ENCODE measurements around the gene CCK.

CCK gene

DNA sequence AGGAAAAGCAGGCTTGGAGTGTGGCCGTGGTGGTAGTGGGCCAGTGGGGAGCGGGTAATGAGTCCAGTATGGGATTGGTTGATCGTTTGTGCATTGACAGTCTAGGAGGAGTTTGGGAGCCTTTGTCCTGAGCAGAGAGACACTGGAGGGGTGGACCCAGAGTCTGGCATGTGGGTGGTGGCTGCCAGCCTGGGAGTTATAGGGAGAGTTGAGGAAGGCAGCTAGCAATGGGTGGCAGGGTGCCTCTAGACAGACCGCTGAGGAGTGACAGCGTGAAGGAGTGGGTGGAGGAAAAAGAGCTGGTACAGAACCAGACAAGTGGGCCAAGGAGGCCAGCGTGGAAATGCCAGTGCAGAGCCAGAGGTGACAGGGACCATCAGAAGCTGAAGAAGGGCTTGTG lies 1.9 kb upstream of the CCK start:
- no peak for DNase-seq

DNA sequence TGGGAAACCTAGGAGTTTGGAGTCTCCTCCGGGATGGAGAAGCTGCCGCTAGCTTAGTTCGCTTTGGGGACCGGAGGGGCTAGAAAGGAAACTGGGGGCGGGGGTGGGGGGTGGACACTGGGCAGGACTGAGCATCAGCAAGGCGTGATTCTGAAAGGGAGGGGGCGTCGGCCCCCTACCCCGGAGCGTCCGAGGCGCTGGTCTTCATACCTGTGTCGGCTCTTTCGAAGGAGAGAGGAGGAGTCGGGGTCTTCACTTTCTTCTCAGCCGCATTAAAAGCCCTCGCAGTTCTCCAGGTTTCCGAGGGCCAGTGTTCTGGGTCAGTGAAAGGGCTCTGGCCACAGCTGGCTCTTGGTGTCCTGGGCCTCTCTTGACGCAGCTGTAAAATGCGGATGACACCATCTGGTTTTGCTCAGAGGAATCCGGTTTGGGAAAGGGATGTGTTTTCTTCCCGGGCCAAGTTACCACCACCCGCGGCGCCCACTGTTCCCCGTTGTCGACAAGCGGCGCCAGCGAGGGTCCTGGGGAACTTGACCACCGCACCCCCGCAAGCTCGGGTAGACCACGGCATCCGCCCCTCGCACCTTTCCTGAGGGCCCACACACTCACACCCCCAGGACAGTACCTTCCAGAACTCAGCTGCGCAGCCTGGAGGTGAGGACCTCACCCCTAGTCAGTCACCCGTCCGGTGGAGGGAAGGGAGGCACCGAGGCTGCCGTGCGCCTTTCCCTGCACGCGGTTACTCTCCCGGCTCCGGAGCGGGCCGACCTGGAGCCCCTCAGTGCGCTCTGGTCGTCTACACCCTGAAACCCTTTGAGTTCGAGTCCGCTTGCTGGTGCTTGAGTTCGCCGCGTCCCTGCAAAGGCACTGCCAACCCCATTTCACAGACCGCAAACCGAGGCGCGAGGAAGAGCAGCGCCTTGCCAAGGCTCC lies 660 bp downstream of the CCK start:
- DNase-seq, result no peak

DNA sequence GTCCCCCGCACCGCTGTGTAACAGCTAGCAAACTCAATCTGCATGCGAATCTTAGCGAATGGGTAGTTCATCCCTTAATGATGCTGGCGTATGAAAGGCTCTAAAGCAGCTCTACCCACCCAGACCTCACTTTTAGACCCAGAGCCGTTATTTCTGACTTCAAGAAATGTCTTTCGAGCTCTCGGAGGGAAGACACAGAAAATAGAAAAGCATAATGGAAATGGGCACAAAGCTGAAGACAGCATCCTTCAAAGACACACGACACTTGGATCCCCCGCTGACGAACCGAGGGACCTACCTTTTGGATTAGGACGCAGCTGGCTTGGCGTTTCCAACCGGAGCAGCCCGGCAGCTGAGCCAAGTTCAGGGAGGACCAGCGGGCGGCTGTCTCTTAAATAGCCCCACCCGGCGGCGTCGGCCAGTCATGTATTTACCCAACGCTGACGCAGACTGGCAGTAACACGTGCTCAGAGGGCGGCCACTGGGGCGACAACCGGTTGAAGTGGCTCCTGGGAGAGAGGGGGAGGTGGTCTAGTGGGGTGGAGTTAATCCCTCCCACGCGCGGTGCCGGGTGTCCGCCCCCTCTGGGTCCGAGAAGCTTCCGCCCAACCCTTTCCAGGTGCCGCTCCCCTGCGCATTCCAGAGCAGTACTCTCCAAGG lies 1.5 kb downstream of the CCK start:
- DNase-seq, result peak; percentile 50

DNA sequence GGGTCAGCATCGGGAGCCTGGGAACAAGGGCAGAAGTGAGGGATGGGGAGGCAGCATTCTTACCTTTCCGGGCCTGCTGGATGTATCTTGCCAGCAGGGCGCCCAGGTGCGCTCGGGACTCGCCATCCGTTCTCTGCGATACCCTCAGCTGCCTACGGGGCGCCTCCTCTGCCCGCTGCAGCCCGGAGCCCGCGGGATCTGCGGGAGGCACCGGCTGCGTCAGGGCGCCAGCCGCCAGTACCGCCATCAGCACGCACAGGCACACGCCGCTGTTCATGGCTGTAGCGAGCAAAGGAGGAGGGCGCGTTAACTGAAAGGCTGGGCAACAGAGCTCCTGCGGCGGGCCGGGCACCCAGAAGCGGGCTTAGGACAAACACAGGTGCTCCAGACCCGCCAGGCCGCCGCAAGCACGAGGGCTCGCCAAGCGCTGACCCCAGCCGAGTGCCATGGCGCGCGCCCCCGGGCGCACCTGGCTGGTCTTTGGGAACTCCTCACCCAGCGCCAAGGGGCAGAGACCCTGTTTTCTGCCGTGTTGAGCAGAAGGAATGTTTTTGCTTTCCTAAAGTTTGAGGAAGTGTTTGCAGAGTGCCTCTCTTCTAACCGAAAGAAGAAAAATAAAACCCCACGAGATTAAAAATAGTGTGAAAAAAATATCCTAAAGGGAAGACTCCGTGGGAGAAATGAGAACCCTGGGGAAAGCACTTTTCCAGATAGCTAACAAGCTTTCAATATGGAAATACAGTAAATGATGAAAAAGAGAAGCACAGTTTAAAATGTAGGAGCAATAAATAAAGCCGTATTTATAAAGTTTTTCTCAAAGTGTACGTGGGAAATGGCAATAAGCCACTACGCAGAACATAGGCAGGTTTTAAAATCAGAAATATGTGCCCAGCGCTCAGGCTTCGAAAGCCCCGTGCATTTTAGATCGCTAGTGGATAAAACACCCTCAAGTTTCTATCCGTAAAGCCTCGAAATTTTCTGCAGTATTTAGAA lies 2.3 kb downstream of the CCK start:
- no peak for DNase-seq

GRCh38 chr3:42262525-42262924 lies 3.5 kb downstream of the CCK start:
- no peak for DNase-seq

DNA sequence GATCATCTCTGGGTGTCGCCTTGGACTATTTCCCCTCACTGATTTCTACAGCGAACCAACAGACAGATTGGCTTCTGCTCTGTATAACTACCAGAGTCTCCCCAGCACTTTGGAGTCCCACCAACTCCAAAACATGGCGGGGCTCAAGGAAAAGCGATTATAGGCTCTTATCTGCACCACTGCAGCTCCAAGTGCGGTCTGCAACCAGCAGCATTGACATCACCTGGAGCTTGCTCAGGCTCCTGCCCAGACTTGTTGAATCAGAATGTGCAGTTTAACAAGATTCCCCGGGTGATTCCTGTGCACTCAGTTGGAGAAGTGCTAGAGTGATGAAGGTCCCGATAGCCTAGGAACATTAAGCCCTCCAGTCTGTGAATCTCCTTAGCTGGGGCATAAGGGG lies 9.0 kb downstream of the CCK start:
- DNase-seq, result no peak

GRCh38 chr3:42256135-42256819 lies 9.7 kb downstream of the CCK start:
- no peak for DNase-seq

DNA sequence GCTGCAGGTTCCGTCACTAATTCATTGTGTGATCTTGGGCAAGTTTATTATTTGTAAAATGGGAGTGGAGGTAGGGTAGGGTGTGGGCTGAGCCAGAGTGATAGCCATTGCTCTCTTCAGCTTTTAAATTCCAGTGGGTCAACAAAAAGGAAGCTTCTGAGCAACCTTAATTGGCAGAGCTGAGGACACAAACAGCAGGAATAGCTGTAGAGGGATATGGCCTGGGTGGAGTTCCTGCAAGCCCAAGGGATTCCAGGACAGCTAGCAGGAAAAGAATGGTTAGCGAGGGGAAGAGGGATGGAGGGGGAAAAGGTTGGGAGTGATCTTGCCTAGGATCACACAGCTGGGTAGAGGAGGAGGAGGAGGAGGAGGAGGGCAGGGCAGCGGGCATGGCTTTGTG lies 11.4 kb downstream of the CCK start:
- no peak for DNase-seq

- no peak for DNase-seq
Observed at GRCh38 chr3:42250761-42251160, 15.2 kb downstream of the CCK start.

DNA sequence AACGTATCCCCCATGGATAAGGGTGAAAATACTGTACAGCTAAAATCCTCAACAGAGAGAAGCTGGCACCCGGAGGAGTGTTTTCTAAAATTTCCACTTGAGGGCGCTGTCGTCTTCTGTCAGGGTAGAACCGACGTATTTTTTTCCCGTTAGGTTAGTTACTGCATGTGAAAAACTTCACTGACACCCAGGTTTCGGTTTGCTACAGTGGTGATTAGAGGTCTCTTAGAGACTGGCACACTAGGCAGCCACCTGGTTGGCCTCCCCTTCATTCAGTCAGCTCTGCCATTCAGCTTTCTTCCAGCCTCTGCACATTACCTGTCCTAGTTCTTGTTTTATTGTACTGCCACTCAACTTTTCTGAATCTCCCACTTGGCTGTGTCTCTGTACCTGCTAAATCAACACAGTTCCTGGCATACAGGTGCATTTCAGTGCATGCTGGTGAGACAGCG lies 18.4 kb downstream of the CCK start:
- DNase-seq, result peak; percentile 72

GRCh38 chr3:42246091-42246490 lies 19.9 kb downstream of the CCK start:
- DNase-seq, result no peak

DNA sequence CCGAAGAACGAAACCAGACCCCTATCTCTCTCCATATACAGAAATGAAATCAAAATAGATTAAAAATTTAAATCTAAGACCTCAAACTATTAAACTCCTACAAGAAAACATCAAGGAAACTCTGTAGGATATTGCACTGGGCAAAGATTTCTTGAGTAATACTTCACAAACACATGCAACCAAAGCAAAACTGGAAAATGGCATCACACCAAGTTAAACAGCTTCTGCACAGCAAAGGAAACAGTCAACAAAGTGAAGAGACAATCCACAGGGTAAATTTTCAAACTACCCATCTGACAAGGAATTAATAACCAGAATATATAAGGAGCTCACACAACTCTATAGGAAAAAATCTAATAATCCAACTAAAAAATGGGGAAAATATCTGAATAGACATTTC lies 29.4 kb downstream of the CCK start:
- no peak for DNase-seq

DNA sequence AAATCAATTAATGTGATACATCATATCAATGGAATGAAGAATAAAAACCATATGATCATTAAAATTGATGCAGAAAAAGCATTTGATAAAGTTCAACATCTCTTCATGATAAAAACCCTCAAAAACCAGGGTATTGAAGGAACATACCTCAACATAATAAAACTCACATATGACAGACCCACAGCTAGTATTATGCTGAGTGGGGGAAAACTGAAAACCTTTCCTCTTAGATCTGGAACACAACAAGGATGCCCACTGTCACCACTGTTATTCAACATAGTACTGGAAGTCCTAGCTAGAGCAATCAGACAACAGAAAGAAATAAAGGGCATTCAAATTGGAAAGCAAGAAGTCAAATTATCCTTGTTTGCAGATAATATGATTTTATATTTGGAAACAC lies 30.5 kb downstream of the CCK start:
- DNase-seq, result no peak

- no peak for DNase-seq
Observed at GRCh38 chr3:42230860-42231259, 35.1 kb downstream of the CCK start.

DNA sequence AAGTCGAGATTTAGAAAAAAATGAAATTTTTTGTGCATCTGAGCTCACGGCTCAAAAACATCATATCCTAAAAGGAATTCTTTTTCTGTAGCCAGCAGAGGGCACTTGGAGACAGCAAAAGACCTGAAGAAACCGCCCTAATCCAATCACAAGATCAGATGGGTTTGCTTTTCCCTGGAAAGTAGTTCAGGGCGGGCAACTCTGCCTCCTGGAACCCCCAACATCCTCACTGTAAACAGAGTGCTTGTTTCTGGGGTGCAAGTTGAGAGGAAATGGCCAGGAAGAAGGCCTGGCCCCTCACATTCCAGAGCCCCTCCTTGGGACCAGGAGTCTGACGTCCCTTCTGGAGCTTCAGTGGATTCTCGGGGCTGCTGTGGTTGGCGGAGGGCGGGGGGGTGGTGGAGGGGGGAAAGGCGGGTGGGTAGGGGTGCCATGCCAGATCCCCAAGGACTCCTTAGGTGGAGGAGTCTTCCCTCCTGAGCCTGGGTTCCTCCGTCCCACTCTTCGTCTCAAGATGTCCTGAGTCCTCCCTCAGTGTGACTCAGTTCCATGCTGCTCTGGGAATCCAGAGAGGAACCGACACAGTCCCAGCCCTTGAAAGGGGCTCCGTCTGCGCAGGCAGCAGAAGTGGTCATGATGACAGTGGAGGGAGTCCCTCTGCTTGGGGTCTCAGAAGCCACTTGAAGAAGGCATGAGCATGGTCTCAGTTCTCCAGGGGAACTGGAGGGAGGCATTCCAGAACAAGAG lies 35.9 kb downstream of the CCK start:
- DNase-seq, result no peak

DNA sequence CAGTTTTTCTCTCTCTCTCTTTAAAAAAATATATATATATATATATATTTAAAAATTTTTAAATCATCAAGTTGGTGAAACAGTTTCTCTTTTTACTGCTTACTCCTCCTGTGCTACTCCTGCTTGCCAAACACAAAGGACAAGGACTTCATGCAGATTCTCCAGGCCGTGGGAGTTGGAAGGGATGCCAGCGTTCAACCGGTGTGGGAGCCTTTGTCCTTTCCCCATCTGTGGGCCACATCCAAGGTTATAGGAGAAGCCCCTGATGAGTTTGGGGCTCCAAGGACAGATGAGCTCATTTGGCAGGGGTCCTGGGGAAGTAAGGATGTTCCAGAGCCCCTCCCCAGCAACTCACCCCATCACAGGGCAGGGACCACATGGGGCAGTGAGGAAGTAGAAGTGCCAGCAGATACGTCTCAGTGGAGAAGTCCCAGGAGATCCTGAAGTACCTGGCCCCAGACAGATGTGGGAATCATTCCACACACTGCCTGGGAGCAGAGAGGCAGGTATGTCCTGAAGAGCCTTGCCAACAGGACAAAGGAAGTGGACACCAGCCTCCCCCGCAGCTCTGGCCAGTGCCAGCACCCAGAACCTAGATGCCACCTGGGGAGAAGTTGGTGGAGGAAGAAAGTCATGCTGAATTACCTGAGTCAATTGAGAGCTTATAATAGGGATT lies 36.6 kb downstream of the CCK start:
- no peak for DNase-seq

DNA sequence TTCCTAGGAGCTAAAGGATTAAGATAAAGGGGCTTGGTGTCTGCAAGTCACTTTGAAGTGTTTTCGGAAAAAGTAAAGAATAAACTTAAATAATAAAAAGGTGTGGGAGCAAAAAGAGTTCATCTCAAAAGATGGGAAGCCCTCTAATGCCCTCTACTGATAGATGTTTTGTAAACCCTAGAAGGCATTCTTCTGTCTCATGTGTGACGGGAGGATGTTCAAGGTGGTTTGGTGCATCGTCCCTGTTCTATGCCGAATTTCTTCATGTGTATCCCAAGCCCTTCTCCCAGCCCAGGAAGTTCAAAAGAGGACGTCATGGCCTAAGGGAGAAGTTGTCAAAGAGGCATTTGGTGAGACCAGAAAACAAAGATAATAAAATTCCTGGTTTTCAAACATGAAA lies 37.2 kb downstream of the CCK start:
- no peak for DNase-seq

- no peak for DNase-seq
Observed at GRCh38 chr3:42226470-42227425, 39.2 kb downstream of the CCK start.

- DNase-seq, result no peak
Observed at GRCh38 chr3:42225486-42226363, 40.3 kb downstream of the CCK start.
